Brain microvascular endothelial cell (primary cell): Measurements from ENCODE around the gene FAM3D.

Experiments used
- DNase-seq: peaks from one replicate; pipeline ENCODE4 v3.0.0-alpha.2; 2020
- H3K27ac ChIP-seq: fragments of 250-450 bp; sonication (Bioruptor Pico); 2 replicates; pipeline ENCODE4 v1.5.1; 2020; ENCODE audit warnings: mild to moderate bottlenecking, moderate library complexity
- H3K27me3 ChIP-seq: fragments of 250-450 bp; sonication (Bioruptor Pico); replicated peaks from 2 replicates; pipeline ENCODE4 v1.5.1; 2020; ENCODE audit warnings: mild to moderate bottlenecking
- H3K36me3 ChIP-seq: fragments of 250-450 bp; sonication (Bioruptor Pico); replicated peaks from 2 replicates; pipeline ENCODE4 v1.5.1; 2020; ENCODE audit warnings: mild to moderate bottlenecking
- H3K4me3 ChIP-seq: 2 replicates; pipeline ENCODE4 v1.5.1; 2011; ENCODE audit warnings: low read depth, mild to moderate bottlenecking, control low read depth, low read length, moderate library complexity
- CTCF ChIP-seq: IDR thresholded peaks from 2 replicates; pipeline ENCODE4 v1.5.1; 2011; ENCODE audit warnings: low read depth, mild to moderate bottlenecking, moderate library complexity, low read length, control low read depth, inconsistent platforms; ENCODE audit errors: missing control alignments
- in situ Hi-C: cut with HindIII; loops from 2 replicates; pipeline ENCODE4 v1.10.0; 2017; ENCODE audit warnings: low sequenced_read_pairs, low pct_ligation_motif_present

Gene FAM3D

GRCh38 chr3:58584690-58585004 lies 81.9 kb downstream of the FAM3D start:
- Histone ChIP-seq H3K4me3 (peak overlapping the region; percentile 63), H3K27me3 (peaks cover 27% of the 10 kb centered on the region), H3K27ac (no peak overlapping the region), H3K36me3 (no peaks in the 10 kb centered on the region)
- TF ChIP-seq CTCF, result no peak
- in situ Hi-C loops, result no loop called here
- no peak for DNase-seq
